IMR-90 (cell line): ENCODE data around the gene BCAS1. TPM values are rescaled to one million over a fixed set of nuclear protein-coding genes. Genes with fewer than 3 reads are reported as not detected.

ENCODE experiments used
- ATAC-seq: fragments of 200-7000 bp; cut with Tn5 transposase; 2 replicates; pipeline ENCODE4 v1.9.1; 2020; ENCODE audit warnings: low read depth, mild to moderate bottlenecking, moderate library complexity
- BruUV-seq: library from RNA; stranded (reverse); fragments of 400-500 nt; replicated peaks from 2 replicates; lab custom pipeline; 2021; lab: Mats Ljungman, UMichigan
- CTCF ChIA-PET: fragments of 300-600 bp; formaldehyde crosslinking; extraction: SDS; loops from one replicate; lab custom pipeline; 2021; ENCODE audit warnings: antibody characterized with exemption; lab: Yijun Ruan, JAX
- POLR2A ChIA-PET: fragments of 300-600 bp; sonication (Branson Sonifier 250); formaldehyde crosslinking; loops from one replicate; lab custom pipeline; 2022; ENCODE audit warnings: antibody characterized with exemption; ENCODE audit not compliant: unreplicated experiment; lab: Charles Lee
- DNase-seq: peaks from one replicate; pipeline ENCODE4 v3.0.0; 2013
- H2AFZ ChIP-seq: replicated peaks from 2 replicates; pipeline ENCODE3; 2013; ENCODE audit warnings: low read length, mild to moderate bottlenecking; ENCODE audit not compliant: poor library complexity
- H2AK5ac ChIP-seq: 2 replicates; pipeline ENCODE4 v1.6.1; 2013; ENCODE audit warnings: low read depth, low read length, inconsistent platforms
- H2AK9ac ChIP-seq: replicated peaks from 2 replicates; pipeline ENCODE3; 2013; ENCODE audit warnings: mild to moderate bottlenecking, low read depth, low read length, moderate library complexity; ENCODE audit not compliant: poor library complexity
- H2BK120ac ChIP-seq: 2 replicates; pipeline ENCODE4 v1.6.1; 2013; ENCODE audit warnings: low read depth, low read length, inconsistent platforms
- H2BK15ac ChIP-seq: 3 replicates; pipeline ENCODE4 v1.6.1; 2013; ENCODE audit warnings: low read depth, low read length, inconsistent platforms
- H2BK20ac ChIP-seq: 2 replicates; pipeline ENCODE4 v1.6.1; 2013; ENCODE audit warnings: low read depth, mild to moderate bottlenecking, inconsistent platforms, low read length, moderate library complexity
- H2BK5ac ChIP-seq: 2 replicates; pipeline ENCODE4 v1.6.1; 2013; ENCODE audit warnings: mild to moderate bottlenecking, low read depth, low read length, inconsistent platforms; ENCODE audit not compliant: poor library complexity, severe bottlenecking
- H3K14ac ChIP-seq: replicated peaks from 2 replicates; pipeline ENCODE4 v1.6.1; 2013; ENCODE audit warnings: low read depth, low read length, inconsistent platforms
- H3K18ac ChIP-seq: 2 replicates; pipeline ENCODE4 v1.6.1; 2013; ENCODE audit warnings: low read depth, low read length, control low read depth
- H3K23ac ChIP-seq: 2 replicates; pipeline ENCODE4 v1.6.1; 2013; ENCODE audit warnings: low read depth, low read length, inconsistent platforms
- H3K27ac ChIP-seq: 2 replicates; pipeline ENCODE4 v1.5.1; 2013; ENCODE audit warnings: mild to moderate bottlenecking, control low read depth, low read length; ENCODE audit not compliant: insufficient read depth
- H3K27me3 ChIP-seq: 2 replicates; pipeline ENCODE4 v1.6.1; 2013; ENCODE audit warnings: low read length; ENCODE audit not compliant: control insufficient read depth, insufficient read depth
- H3K36me3 ChIP-seq: 2 replicates; pipeline ENCODE4 v1.6.1; 2013; ENCODE audit warnings: low read length, mixed read lengths; ENCODE audit not compliant: control insufficient read depth, insufficient read depth
- H3K4ac ChIP-seq: 2 replicates; pipeline ENCODE4 v1.6.1; 2013; ENCODE audit warnings: low read depth, low read length, inconsistent platforms
- H3K4me1 ChIP-seq: 2 replicates; pipeline ENCODE4 v1.6.1; 2013; ENCODE audit warnings: low read length, mixed read lengths; ENCODE audit not compliant: control insufficient read depth, insufficient read depth
- H3K4me2 ChIP-seq: 2 replicates; pipeline ENCODE4 v1.6.1; 2013; ENCODE audit warnings: low read depth, mild to moderate bottlenecking, control low read depth, low read length, moderate library complexity
- H3K4me3 ChIP-seq: 2 replicates; pipeline ENCODE4 v1.5.1; 2013; ENCODE audit warnings: low read depth, mild to moderate bottlenecking, control low read depth, low read length, moderate library complexity; ENCODE audit not compliant: insufficient read depth
- H3K56ac ChIP-seq: 2 replicates; pipeline ENCODE4 v1.6.1; 2013; ENCODE audit warnings: low read length, inconsistent platforms; ENCODE audit not compliant: insufficient read depth; ENCODE audit errors: extremely low read depth
- H3K79me1 ChIP-seq, 2 experiments: 2 replicates each; pipeline ENCODE4 v1.6.1; 2013; ENCODE audit warnings: low read length in 2 of 2, inconsistent platforms in 1 of 2, low read depth in 1 of 2
- H3K9ac ChIP-seq: 2 replicates; pipeline ENCODE4 v1.6.1; 2013; ENCODE audit warnings: low read depth, low read length, control low read depth
- H3K9me1 ChIP-seq: 2 replicates; pipeline ENCODE4 v1.6.1; 2013; ENCODE audit warnings: low read length, inconsistent platforms; ENCODE audit not compliant: insufficient read depth
- H3K9me3 ChIP-seq: 2 replicates; pipeline ENCODE4 v1.6.1; 2013; ENCODE audit warnings: low read length; ENCODE audit not compliant: control insufficient read depth, insufficient read depth
- H4K20me1 ChIP-seq: 2 replicates; pipeline ENCODE4 v1.6.1; 2013; ENCODE audit warnings: low read length, inconsistent platforms; ENCODE audit not compliant: insufficient read depth
- H4K5ac ChIP-seq: 2 replicates; pipeline ENCODE4 v1.6.1; 2013; ENCODE audit warnings: mild to moderate bottlenecking, low read depth, low read length, control low read depth
- H4K8ac ChIP-seq, 2 experiments: 2 replicates each; pipeline ENCODE4 v1.6.1; 2013; ENCODE audit warnings: low read depth in 2 of 2, low read length in 2 of 2, control low read depth in 1 of 2, inconsistent platforms in 1 of 2
- H4K91ac ChIP-seq: 2 replicates; pipeline ENCODE4 v1.6.1; 2013; ENCODE audit warnings: low read depth, low read length, inconsistent platforms; ENCODE audit not compliant: insufficient read depth
- BHLHE40 ChIP-seq: fragments of 150-350 bp; IDR thresholded peaks from 2 replicates; pipeline ENCODE4 v1.6.1; 2016; ENCODE audit warnings: mild to moderate bottlenecking, low read depth, low read length
- CEBPB ChIP-seq: IDR thresholded peaks from 2 replicates; pipeline ENCODE4 v1.6.1; 2012; ENCODE audit warnings: low read depth, low read length, improper control_type of control experiment
- CHD1 ChIP-seq: IDR thresholded peaks from 2 replicates; pipeline ENCODE4 v1.6.1; 2012; ENCODE audit warnings: low read depth, low read length, improper control_type of control experiment
- FOS ChIP-seq: fragments of 150-350 bp; IDR thresholded peaks from 2 replicates; pipeline ENCODE4 v1.6.1; 2016; ENCODE audit warnings: low read depth, low read length
- MAFK ChIP-seq: IDR thresholded peaks from 2 replicates; pipeline ENCODE4 v1.6.1; 2012; ENCODE audit warnings: low read depth, low read length, improper control_type of control experiment
- MAZ ChIP-seq: IDR thresholded peaks from 2 replicates; pipeline ENCODE4 v1.6.1; 2012; ENCODE audit warnings: low read depth, mild to moderate bottlenecking, low read length, improper control_type of control experiment, moderate library complexity, borderline replicate concordance
- POLR2A ChIP-seq: IDR thresholded peaks from 2 replicates; pipeline ENCODE4 v1.6.1; 2012; ENCODE audit warnings: mild to moderate bottlenecking, low read depth, low read length
- RAD21 ChIP-seq: IDR thresholded peaks from 2 replicates; pipeline ENCODE4 v1.6.1; 2012; ENCODE audit warnings: low read length, improper control_type of control experiment
- RFX5 ChIP-seq: IDR thresholded peaks from 2 replicates; pipeline ENCODE4 v1.8.0; 2012; ENCODE audit warnings: low read depth, mild to moderate bottlenecking, low read length, moderate library complexity
- SMC3 ChIP-seq: fragments of 150-350 bp; IDR thresholded peaks from 2 replicates; pipeline ENCODE4 v1.6.1; 2016; ENCODE audit warnings: low read depth, mild to moderate bottlenecking, antibody characterized with exemption, low read length, moderate library complexity
- WGBS, 2 experiments: methylation state at CpG; one replicate each; pipeline versions ENCODE4 v1.1.5 to v1.1.7; 2013; ENCODE audit warnings: missing lambda C conversion rate in 2 of 2; ENCODE audit not compliant: insufficient read length in 1 of 2; ENCODE audit errors: extremely low coverage in 2 of 2; 5-methylcytosine and 5-hydroxymethylcytosine counted together
- dilution Hi-C: fragments of 300-500 bp; cut with HindIII; formaldehyde crosslinking; loops from one replicate; pipeline ENCODE4 v1.14.3; 2018; ENCODE audit warnings: low sequenced_read_pairs; ENCODE audit not compliant: unreplicated experiment
- in situ Hi-C: fragments of 300-500 bp; cut with MboI; formaldehyde crosslinking; loops from 3 replicates; pipeline ENCODE4 v1.14.3; 2019; ENCODE audit warnings: low sequenced_read_pairs, inconsistent platforms, mixed read lengths
- intact Hi-C: fragments of 100-400 bp; cut with micrococcal nuclease; formaldehyde crosslinking; loops from 2 replicates; pipeline ENCODE4 v1.10.0; 2022
- polyA plus RNA-seq, 3 experiments: library from polyadenylated mRNA; depleted of rRNA; stranded (reverse); fragments of >200 nt; gene quantifications; 2 replicates each; pipeline ENCODE4 v1.2.3, GENCODE V29; 2012; ENCODE audit warnings: low replicate concordance in 1 of 3
- total RNA-seq: library from RNA; depleted of rRNA; stranded (reverse); fragments of >200 nt; gene quantifications from 2 replicates; pipeline ENCODE4 v1.2.3, GENCODE V29; 2012
- TF ChIP-seq, protein P1 (sequence below): conservative IDR thresholded peaks from 2 replicates; pipeline ENCODE4 v1.5.1; 2012; ENCODE audit warnings: mild to moderate bottlenecking, low read depth, low read length, improper control_type of control experiment

BCAS1 gene
- total and polyA plus RNA-seq, 2 of the 4 experiments (the other 2 are of a cell fraction): under 0.01 TPM; not detected in 1

DNA sequence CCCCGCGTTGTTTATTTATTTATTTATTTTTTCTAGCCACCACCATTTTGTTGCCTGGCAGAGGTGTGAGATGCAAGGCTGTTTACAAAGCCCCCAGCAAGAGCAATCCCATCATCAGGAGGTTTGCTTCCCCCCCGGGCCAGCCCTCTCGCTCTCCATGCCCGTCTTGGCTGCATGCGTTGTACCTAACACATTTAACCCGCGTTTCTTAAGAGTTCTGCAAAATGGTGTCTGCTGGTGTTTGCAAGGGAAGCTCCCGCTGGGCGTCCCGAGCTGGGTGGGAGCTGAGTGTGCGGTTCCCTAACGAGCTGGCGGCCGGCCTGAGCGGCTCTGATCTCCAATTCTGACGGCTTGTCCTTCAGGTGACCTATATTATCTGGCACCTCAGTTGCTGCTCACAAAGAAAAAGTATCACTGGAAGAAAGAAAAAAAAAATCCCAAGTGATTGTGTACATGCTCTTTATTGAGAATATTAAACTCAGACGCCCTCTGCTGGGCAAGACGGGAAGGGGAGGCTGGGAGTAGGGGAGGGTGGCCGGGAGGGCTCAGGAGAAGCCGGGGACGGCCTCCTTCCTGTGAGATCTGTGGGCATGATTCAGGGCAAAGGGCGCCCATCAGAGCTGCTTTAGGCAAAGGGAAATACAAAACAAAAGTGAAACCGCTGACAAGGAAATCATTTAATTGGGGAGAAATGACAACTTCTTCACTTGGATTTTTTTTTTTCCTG lies 154.8 kb downstream of the BCAS1 start (continued):
- TF ChIP-seq SMC3: peak; percentile 93
- peak; percentile 92 for TF ChIP-seq RAD21
- peak; percentile 10; the same call in 1 of the 2 replicates for TF ChIP-seq CEBPB

DNA sequence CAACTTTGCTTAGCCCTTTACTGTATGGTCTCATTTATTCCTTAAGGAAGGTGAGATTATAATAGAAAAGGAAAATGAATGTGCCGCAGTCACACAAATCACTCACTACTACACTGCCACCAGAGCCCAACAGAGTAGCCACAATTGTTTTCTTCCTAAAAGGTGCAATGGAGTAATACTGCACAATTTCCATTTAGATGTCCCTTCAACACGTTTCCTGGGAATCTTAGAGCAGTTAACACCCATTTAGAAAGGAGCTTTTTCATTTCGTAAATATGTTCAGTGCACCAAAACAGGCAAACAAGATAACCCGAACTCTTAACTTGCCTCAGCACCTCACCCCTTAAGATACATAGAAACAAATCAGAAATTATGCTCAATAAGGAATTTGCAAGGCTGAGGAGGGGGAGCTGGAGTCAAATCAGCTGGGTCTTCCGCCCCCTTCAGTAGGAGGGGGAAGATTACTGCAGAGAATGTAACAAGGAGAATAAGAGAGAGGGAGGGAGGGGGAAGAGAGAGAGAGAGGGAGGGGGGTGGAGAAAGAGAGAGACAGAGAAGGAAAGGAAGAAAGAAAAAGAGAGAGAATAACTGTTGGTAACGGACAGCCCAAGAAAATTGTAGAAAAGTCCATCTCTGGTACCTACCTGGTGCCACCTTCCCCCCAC lies 155.5 kb downstream of the BCAS1 start:
- peak overlapping the region; percentile 83 for H4K91ac ChIP-seq
- peak overlapping the region; percentile 91 for H2AFZ ChIP-seq
- in situ Hi-C loops (no loop called here), dilution Hi-C loops (no loop called here), intact Hi-C loops (loop anchor here (1.0 to 5.0 kb wide), 8 partner anchors 48 to 336 kb away; no protein-coding TSS in a partner anchor)
- H3K4me2 ChIP-seq: peak overlapping the region; percentile 89
- no TSS peak for BruUV-seq
- H3K9me1 ChIP-seq: peaks cover 2% of the 10 kb centered on the region; the same call in 1 of the 2 replicates
- ATAC-seq (no peak), DNase-seq (no peak)
- CTCF ChIA-PET: interaction anchor here (0.6 to 3.6 kb wide), 18 partner anchors 8 to 342 kb away, joined by 3 to 17 read pairs (median 4); no protein-coding TSS in a partner anchor
- peak overlapping the region; percentile 81 for H4K5ac ChIP-seq
- no peaks in the 10 kb centered on the region for H3K27me3 ChIP-seq
- H2BK15ac ChIP-seq: peak overlapping the region; percentile 79; the same call in 1 of the 3 replicates
- H3K36me3 ChIP-seq: no peaks in the 10 kb centered on the region
- no peak for TF ChIP-seq MAFK
- TF ChIP-seq RAD21: no peak
- TF ChIP-seq MAZ: no peak
- TF ChIP-seq BHLHE40: no peak
- TF ChIP-seq RFX5: no peak
- no peak for TF ChIP-seq POLR2A
- no peak for TF ChIP-seq CHD1
- TF ChIP-seq FOS: no peak
- TF ChIP-seq, protein P1, sequence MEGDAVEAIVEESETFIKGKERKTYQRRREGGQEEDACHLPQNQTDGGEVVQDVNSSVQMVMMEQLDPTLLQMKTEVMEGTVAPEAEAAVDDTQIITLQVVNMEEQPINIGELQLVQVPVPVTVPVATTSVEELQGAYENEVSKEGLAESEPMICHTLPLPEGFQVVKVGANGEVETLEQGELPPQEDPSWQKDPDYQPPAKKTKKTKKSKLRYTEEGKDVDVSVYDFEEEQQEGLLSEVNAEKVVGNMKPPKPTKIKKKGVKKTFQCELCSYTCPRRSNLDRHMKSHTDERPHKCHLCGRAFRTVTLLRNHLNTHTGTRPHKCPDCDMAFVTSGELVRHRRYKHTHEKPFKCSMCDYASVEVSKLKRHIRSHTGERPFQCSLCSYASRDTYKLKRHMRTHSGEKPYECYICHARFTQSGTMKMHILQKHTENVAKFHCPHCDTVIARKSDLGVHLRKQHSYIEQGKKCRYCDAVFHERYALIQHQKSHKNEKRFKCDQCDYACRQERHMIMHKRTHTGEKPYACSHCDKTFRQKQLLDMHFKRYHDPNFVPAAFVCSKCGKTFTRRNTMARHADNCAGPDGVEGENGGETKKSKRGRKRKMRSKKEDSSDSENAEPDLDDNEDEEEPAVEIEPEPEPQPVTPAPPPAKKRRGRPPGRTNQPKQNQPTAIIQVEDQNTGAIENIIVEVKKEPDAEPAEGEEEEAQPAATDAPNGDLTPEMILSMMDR: no peak
- H2BK20ac ChIP-seq: peak overlapping the region; percentile 76
- H3K9me3 ChIP-seq: no peaks in the 10 kb centered on the region
- H3K27ac ChIP-seq: peak overlapping the region; percentile 82
- WGBS, 2 experiments: no CpG with 5 or more reads among the region's 6 CpGs
- peak overlapping the region; percentile 73; the same call in 1 of the 2 replicates for H3K23ac ChIP-seq
- POLR2A ChIA-PET: no interaction called here
- peak overlapping the region; percentile 71 for H2BK5ac ChIP-seq
- H2BK120ac ChIP-seq: peak overlapping the region; percentile 91
- H4K8ac ChIP-seq: peak overlapping the region; percentile 79 to 98
- H2AK9ac ChIP-seq: peak overlapping the region; percentile 68
- H3K9ac ChIP-seq: peak overlapping the region; percentile 69
- peak overlapping the region; percentile 88 for H3K4ac ChIP-seq
- H3K79me1 ChIP-seq: peaks cover 0 to 13% of the 10 kb centered on the region in 2 experiments; a peak in 1 of 4 replicates
- H2AK5ac ChIP-seq: peak overlapping the region; percentile 9; the same call in 1 of the 2 replicates
- H4K20me1 ChIP-seq: no peaks in the 10 kb centered on the region
- H3K18ac ChIP-seq: peak overlapping the region; percentile 77
- peak overlapping the region; percentile 82 for H3K14ac ChIP-seq
- H3K4me3 ChIP-seq: no peak overlapping the region
- peak overlapping the region; percentile 72; the same call in 1 of the 2 replicates for H3K56ac ChIP-seq
- H3K4me1 ChIP-seq: peaks cover 31% of the 10 kb centered on the region
